HepG2 (cell line): Measurements from ENCODE around the gene PTH1R. TPM values are rescaled to one million over a fixed set of nuclear protein-coding genes. Genes with fewer than 3 reads are reported as not detected.

Experiments
- ATAC-seq: fragments of 200-7000 bp; cut with Tn5 transposase; 3 replicates; pipeline ENCODE4 v1.9.1; 2020; ENCODE audit warnings: mild to moderate bottlenecking, moderate library complexity
- BruUV-seq: library from RNA; stranded (reverse); fragments of 400-500 nt; replicated peaks from 2 replicates; lab custom pipeline; 2021; lab: Mats Ljungman, UMichigan
- CTCF ChIA-PET: fragments of 300-600 bp; formaldehyde crosslinking; extraction: SDS; loops from one replicate; lab custom pipeline; 2021; ENCODE audit warnings: low total read pairs, inconsistent platforms, low intra/inter-chr PET ratio; lab: Yijun Ruan, JAX
- POLR2A ChIA-PET: fragments of 350-600 bp; sonication (Branson Sonifier 250); formaldehyde crosslinking; loops from one replicate; lab custom pipeline; 2020; ENCODE audit warnings: antibody characterized with exemption, inconsistent platforms; lab: Yijun Ruan, JAX
- DNase-seq: peaks from one replicate; pipeline ENCODE4 v3.0.0-alpha.2; 2015; ENCODE audit warnings: low spot score
- FAIRE-seq: peaks from 3 replicates; lab custom pipeline; 2011; peaks lifted over from hg19 to GRCh38; lab: Jason Lieb, UNC
- H2AFZ ChIP-seq: one replicate; pipeline ENCODE4 v1.6.1; 2011; ENCODE audit warnings: low read length, inconsistent platforms
- H3K27ac ChIP-seq: fragments of 300-600 bp; 3 replicates; pipeline ENCODE4 v1.8.0; 2011; ENCODE audit warnings: mixed run types, mild to moderate bottlenecking, mixed read lengths, low read length, inconsistent platforms; ENCODE audit not compliant: insufficient read depth; ENCODE audit errors: extremely low read length
- H3K27me3 ChIP-seq, 2 experiments: fragments of 200-600 bp in 1 of 2; 2 replicates in 1 of 2; 3 replicates in 1 of 2; pipeline versions ENCODE4 v1.6.0 to v1.8.0; 2011; ENCODE audit warnings: low read length in 2 of 2, mild to moderate bottlenecking in 2 of 2, moderate library complexity in 2 of 2, inconsistent platforms in 1 of 2; ENCODE audit not compliant: insufficient read depth in 2 of 2, control insufficient read depth in 1 of 2
- H3K36me3 ChIP-seq, 2 experiments: fragments of 200-600 bp in 1 of 2; replicated peaks in 1 of 2; 2 replicates in 1 of 2; 3 replicates in 1 of 2; pipeline versions ENCODE4 v1.5.1 to v1.8.0; 2011; ENCODE audit warnings: low read length in 2 of 2, inconsistent platforms in 1 of 2; ENCODE audit not compliant: insufficient read depth in 2 of 2, control insufficient read depth in 1 of 2
- H3K4me1 ChIP-seq: 2 replicates; pipeline ENCODE4 v1.5.1; 2012; ENCODE audit warnings: low read length, inconsistent platforms; ENCODE audit not compliant: insufficient read depth
- H3K4me2 ChIP-seq: 2 replicates; pipeline ENCODE4 v1.6.0; 2011; ENCODE audit warnings: low read depth, low read length, inconsistent platforms
- H3K4me3 ChIP-seq, 3 experiments: fragments of 200-600 bp in 1 of 3; sonication (generic), shearing (Covaris generic) in 1 of 3; replicated peaks in 1 of 3; 2 replicates each; pipeline ENCODE4 v1.5.1; 2011 to 2016; ENCODE audit warnings: low read length in 3 of 3, inconsistent platforms in 2 of 3, low read depth in 2 of 3, mild to moderate bottlenecking in 2 of 3, control low read depth in 1 of 3, mixed read lengths in 1 of 3; ENCODE audit not compliant: insufficient read depth in 1 of 3
- H3K79me2 ChIP-seq: one replicate; pipeline ENCODE4 v1.6.1; 2011; ENCODE audit warnings: low read length, inconsistent platforms; ENCODE audit not compliant: insufficient read depth
- H3K9ac ChIP-seq: 2 replicates; pipeline ENCODE4 v1.6.0; 2011; ENCODE audit warnings: mild to moderate bottlenecking, low read depth, low read length, inconsistent platforms; ENCODE audit not compliant: insufficient read depth
- H3K9me3 ChIP-seq: 2 replicates; pipeline ENCODE4 v1.5.1; 2012; ENCODE audit warnings: mild to moderate bottlenecking, low read length
- H4K20me1 ChIP-seq: 2 replicates; pipeline ENCODE4 v1.6.0; 2011; ENCODE audit warnings: inconsistent platforms, mild to moderate bottlenecking, low read length, moderate library complexity; ENCODE audit not compliant: insufficient read depth
- CTCF ChIP-seq: sonication (generic); formaldehyde crosslinking; IDR thresholded peaks from 2 replicates; pipeline ENCODE4 v1.5.0; 2020; ENCODE audit warnings: mild to moderate bottlenecking, missing genetic modification reagents, moderate library complexity
- FOSL2 ChIP-seq: sonication (generic); formaldehyde crosslinking; IDR thresholded peaks from 2 replicates; pipeline ENCODE4 v1.4.0; 2020; ENCODE audit warnings: missing genetic modification reagents
- HBP1 ChIP-seq: IDR thresholded peaks from 2 replicates; pipeline ENCODE4 v1.6.1; 2016; ENCODE audit warnings: low read depth, control low read depth
- NR2C2 ChIP-seq: sonication (generic); formaldehyde crosslinking; IDR thresholded peaks from 2 replicates; pipeline ENCODE4 v1.4.0; 2020; ENCODE audit warnings: missing genetic modification reagents, mild to moderate bottlenecking, moderate library complexity, borderline replicate concordance
- PTBP1 ChIP-seq: fragments of 200-400 bp; formaldehyde crosslinking; IDR thresholded peaks from 2 replicates; pipeline ENCODE4 v1.6.1; 2018; ENCODE audit warnings: low read length, low read depth; ENCODE audit not compliant: poor library complexity, severe bottlenecking
- RBM22 ChIP-seq: fragments of 200-400 bp; formaldehyde crosslinking; optimal IDR thresholded peaks from 2 replicates; pipeline ENCODE3; 2017; ENCODE audit warnings: mild to moderate bottlenecking, low read length, moderate library complexity
- TBX2 ChIP-seq: sonication (generic); formaldehyde crosslinking; IDR thresholded peaks from 2 replicates; pipeline ENCODE4 v1.5.0; 2020; ENCODE audit warnings: missing genetic modification reagents, mild to moderate bottlenecking, borderline replicate concordance
- ZBTB25 ChIP-seq: IDR thresholded peaks from 2 replicates; pipeline ENCODE4 v1.6.1; 2018; ENCODE audit warnings: missing genetic modification reagents
- WGBS: methylation state at CpG from one replicate; pipeline ENCODE4 v1.1.6; 2017; ENCODE audit warnings: low lambda C conversion rate; 5-methylcytosine and 5-hydroxymethylcytosine counted together
- in situ Hi-C: cut with HindIII; loops from 2 replicates; pipeline ENCODE4 v1.10.0; 2017; ENCODE audit warnings: low pct_unique_long_range_greater_than_20kb; ENCODE audit not compliant: extremely low pct_ligation_motif_present
- intact Hi-C: fragments of 100-400 bp; cut with micrococcal nuclease; formaldehyde crosslinking; loops from one replicate; pipeline ENCODE4 v1.10.0; 2022; ENCODE audit not compliant: unreplicated experiment
- polyA plus RNA-seq, 8 experiments: library from polyadenylated mRNA; depleted of rRNA in 3 of 8; stranded (reverse) in 7 of 8; unstranded in 1 of 8; fragments of >200 nt; fragmentation: Illumina TruSeq in 4 of 8; extraction: Trizol in 4 of 8; gene quantifications; 2 replicates each; pipeline versions ENCODE4 v1.2.1 to v1.2.3, GENCODE V29; 2011 to 2016; ENCODE audit warnings: low read depth in 4 of 8, missing spikeins in 1 of 8, mixed read lengths in 1 of 8; ENCODE audit not compliant: insufficient read depth in 1 of 8
- total RNA-seq, 5 experiments: library from RNA; depleted of rRNA; stranded (reverse); fragments of >200 nt; fragmentation: Illumina TruSeq; extraction: Trizol; gene quantifications; 2 replicates each; pipeline ENCODE4 v1.2.3, GENCODE V29; 2016; ENCODE audit warnings: low read depth in 1 of 5
- TF ChIP-seq, protein P1 (sequence below): sonication (generic); formaldehyde crosslinking; conservative IDR thresholded peaks from 2 replicates; pipeline ENCODE4 v1.4.0; 2020; ENCODE audit warnings: missing genetic modification reagents
- TF ChIP-seq, protein P2 (sequence below): sonication (generic); formaldehyde crosslinking; IDR thresholded peaks from 2 replicates; pipeline ENCODE4 v1.4.0; 2020; ENCODE audit warnings: mild to moderate bottlenecking, missing genetic modification reagents

Gene PTH1R
- total and polyA plus RNA-seq, 2 of the 13 experiments (the other 11 are each of a cell fraction or from before 2014, with no cell fraction given): not detected

GRCh38 chr3:46897031-46897430 is 19.5 kb downstream of the PTH1R start (continued):
- TF ChIP-seq PTBP1 (no peak), ZBTB25 (CRISPR knock-in tag) (no peak), RBM22 (no peak), TBX2 (no peak)
- TF ChIP-seq, protein P1, sequence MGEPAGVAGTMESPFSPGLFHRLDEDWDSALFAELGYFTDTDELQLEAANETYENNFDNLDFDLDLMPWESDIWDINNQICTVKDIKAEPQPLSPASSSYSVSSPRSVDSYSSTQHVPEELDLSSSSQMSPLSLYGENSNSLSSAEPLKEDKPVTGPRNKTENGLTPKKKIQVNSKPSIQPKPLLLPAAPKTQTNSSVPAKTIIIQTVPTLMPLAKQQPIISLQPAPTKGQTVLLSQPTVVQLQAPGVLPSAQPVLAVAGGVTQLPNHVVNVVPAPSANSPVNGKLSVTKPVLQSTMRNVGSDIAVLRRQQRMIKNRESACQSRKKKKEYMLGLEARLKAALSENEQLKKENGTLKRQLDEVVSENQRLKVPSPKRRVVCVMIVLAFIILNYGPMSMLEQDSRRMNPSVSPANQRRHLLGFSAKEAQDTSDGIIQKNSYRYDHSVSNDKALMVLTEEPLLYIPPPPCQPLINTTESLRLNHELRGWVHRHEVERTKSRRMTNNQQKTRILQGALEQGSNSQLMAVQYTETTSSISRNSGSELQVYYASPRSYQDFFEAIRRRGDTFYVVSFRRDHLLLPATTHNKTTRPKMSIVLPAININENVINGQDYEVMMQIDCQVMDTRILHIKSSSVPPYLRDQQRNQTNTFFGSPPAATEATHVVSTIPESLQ: no peak

GRCh38 chr3:46897829-46898320 is 20.4 kb downstream of the PTH1R start:
- Histone ChIP-seq H3K4me1 (0 out of 2 replicates have a peak, but pooled peaks cover under 1% of the 10 kb centered on the region), H3K27ac (no peak overlapping the region), H4K20me1 (no peaks in the 10 kb centered on the region), H3K4me3 (no peak overlapping the region), H2AFZ (no peak overlapping the region), H3K9ac (no peak overlapping the region), H3K79me2 (no peaks in the 10 kb centered on the region), H3K36me3 (no peaks in the 10 kb centered on the region), H3K9me3 (no peaks in the 10 kb centered on the region), H3K4me2 (no peak overlapping the region), H3K27me3 (peaks cover 5 to 19% of the 10 kb centered on the region in 2 experiments; a peak in 3 of 5 replicates)
- intact Hi-C loops (no loop called here), in situ Hi-C loops (no loop called here)
- DNase-seq (peak; percentile 38), FAIRE-seq (no peak), ATAC-seq (peak; percentile 73)
- 19% methylated on average over 7 of the region's 15 CpGs for WGBS
- CTCF ChIA-PET: interaction anchor here (1.1 kb wide), 1 partner anchor 31 kb away, joined by 3 read pairs; no protein-coding TSS in a partner anchor
- no TSS peak for BruUV-seq
- POLR2A ChIA-PET: no interaction called here
- peak; percentile 36 for TF ChIP-seq CTCF (CRISPR knock-in tag)
- no peak for TF ChIP-seq HBP1 (CRISPR knock-in tag)
- no peak for TF ChIP-seq FOSL2 (CRISPR knock-in tag)
- TF ChIP-seq NR2C2 (CRISPR knock-in tag): 0 out of 2 replicates have a peak, but pooled peaks have one; percentile 23
- TF ChIP-seq, protein P2, sequence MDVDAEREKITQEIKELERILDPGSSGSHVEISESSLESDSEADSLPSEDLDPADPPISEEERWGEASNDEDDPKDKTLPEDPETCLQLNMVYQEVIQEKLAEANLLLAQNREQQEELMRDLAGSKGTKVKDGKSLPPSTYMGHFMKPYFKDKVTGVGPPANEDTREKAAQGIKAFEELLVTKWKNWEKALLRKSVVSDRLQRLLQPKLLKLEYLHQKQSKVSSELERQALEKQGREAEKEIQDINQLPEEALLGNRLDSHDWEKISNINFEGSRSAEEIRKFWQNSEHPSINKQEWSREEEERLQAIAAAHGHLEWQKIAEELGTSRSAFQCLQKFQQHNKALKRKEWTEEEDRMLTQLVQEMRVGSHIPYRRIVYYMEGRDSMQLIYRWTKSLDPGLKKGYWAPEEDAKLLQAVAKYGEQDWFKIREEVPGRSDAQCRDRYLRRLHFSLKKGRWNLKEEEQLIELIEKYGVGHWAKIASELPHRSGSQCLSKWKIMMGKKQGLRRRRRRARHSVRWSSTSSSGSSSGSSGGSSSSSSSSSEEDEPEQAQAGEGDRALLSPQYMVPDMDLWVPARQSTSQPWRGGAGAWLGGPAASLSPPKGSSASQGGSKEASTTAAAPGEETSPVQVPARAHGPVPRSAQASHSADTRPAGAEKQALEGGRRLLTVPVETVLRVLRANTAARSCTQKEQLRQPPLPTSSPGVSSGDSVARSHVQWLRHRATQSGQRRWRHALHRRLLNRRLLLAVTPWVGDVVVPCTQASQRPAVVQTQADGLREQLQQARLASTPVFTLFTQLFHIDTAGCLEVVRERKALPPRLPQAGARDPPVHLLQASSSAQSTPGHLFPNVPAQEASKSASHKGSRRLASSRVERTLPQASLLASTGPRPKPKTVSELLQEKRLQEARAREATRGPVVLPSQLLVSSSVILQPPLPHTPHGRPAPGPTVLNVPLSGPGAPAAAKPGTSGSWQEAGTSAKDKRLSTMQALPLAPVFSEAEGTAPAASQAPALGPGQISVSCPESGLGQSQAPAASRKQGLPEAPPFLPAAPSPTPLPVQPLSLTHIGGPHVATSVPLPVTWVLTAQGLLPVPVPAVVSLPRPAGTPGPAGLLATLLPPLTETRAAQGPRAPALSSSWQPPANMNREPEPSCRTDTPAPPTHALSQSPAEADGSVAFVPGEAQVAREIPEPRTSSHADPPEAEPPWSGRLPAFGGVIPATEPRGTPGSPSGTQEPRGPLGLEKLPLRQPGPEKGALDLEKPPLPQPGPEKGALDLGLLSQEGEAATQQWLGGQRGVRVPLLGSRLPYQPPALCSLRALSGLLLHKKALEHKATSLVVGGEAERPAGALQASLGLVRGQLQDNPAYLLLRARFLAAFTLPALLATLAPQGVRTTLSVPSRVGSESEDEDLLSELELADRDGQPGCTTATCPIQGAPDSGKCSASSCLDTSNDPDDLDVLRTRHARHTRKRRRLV: no peak
